ENCODE results near the gene CHRNA3. TPM values are rescaled to one million over a fixed set of nuclear protein-coding genes. Genes with fewer than 3 reads are reported as not detected.

CHRNA3 gene
- 0.96 TPM for polyA plus RNA-seq (2013, experiment 1 of 2)
- 0.81 TPM for polyA plus RNA-seq (2013, experiment 2 of 2)

DNA sequence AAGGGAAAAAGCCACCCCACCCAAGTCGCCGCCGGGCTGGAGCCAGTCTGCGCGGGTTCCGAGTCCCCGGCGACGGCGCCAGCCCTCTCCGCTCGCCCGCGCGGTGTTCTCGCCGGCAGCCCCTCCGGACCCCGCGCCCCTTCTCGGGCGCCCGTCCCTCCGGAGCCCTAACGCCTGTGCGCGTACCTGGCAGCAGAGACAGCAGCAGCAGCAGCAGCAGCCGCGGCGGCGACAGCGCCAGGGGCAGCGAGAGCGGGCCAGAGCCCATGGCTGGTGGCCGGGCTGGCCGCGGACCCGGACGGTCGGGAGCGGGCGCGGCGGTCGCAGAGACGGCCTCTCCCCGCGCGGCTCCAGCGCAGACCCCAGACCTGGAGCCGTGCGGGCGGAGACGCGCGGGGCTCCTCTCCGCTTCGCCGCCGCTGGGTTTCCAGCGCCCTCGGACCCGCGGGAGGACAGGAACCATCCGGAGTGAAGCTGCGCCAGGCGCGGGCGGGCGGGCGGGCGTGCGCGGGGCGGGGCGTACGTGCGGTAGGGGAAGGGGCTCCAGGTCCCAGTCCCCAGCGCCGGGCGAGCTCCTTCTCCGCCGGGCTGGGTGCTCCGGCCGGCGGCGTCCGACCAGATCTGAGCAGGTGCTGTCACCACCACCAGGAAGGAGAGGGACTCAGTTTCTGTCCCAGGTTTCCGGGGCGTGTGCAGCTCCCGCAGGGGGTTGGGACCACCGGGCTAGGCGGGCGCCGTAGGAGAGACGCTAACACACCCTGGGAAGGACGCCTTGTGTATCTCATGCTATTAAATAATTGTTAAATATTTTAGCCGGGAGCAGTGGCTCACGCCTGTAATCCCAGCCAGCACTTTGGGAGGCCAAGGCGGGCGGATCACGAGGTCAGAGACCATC is at the start of gene CHRNA3:
CHRNA3 (minus strand) TSS at position 470 of the 895 bp plus-strand sequence; CDS start at position 268, 202 bp downstream.
- no peaks in the 10 kb centered on the region for H3K4me1 ChIP-seq (ENCODE audit: control insufficient read depth, insufficient read depth, low read length, poor library complexity, severe bottlenecking)
- H3K27ac ChIP-seq (ENCODE audit: low read depth, low read length, severe bottlenecking) = no peak within 1 kb of the TSS
- peak within 1 kb of the TSS; percentile 48 for H3K4me3 ChIP-seq (ENCODE audit: extremely low read depth, insufficient read depth, low read length, poor library complexity, severe bottlenecking)
- no peaks in the 10 kb centered on the region for H3K9me3 ChIP-seq (ENCODE audit: control insufficient read depth, low read length)
- no peaks in the 10 kb centered on the region for H3K36me3 ChIP-seq (ENCODE audit: control insufficient read depth, insufficient read depth, low read length)
- 3 to 6% methylated on average over 41 to 59 of the region's 102 CpGs for WGBS, 2 experiments (ENCODE audit: insufficient coverage in 2 of 2)

- Histone ChIP-seq H3K36me3 (ENCODE audit: control insufficient read depth, insufficient read depth, low read length) (no peaks in the 10 kb centered on the region), H3K27ac (ENCODE audit: low read depth, low read length, severe bottlenecking) (no peak overlapping the region), H3K9me3 (ENCODE audit: control insufficient read depth, low read length) (no peaks in the 10 kb centered on the region), H3K4me3 (ENCODE audit: extremely low read depth, insufficient read depth, low read length, poor library complexity, severe bottlenecking) (no peak overlapping the region), H3K4me1 (ENCODE audit: control insufficient read depth, insufficient read depth, low read length, poor library complexity, severe bottlenecking) (no peaks in the 10 kb centered on the region)
- 67% methylated on average over 1 of the region's 2 CpGs; no CpG with 5 or more reads in 1 of the 2 experiments for WGBS, 2 experiments (ENCODE audit: insufficient coverage in 2 of 2)
Observed at GRCh38 chr15:78668987-78669386, 48.2 kb upstream of the CHRNA3 start.

GRCh38 chr15:78667578-78668236 is 46.9 kb upstream of the CHRNA3 start:
- whole genome bisulfite sequencing, 2 experiments (ENCODE audit: insufficient coverage in 2 of 2) = 86 to 93% methylated on average over 6 to 8 of the region's 8 CpGs
- Histone ChIP-seq H3K27ac (ENCODE audit: low read depth, low read length, severe bottlenecking) (no peak overlapping the region), H3K4me1 (ENCODE audit: control insufficient read depth, insufficient read depth, low read length, poor library complexity, severe bottlenecking) (no peaks in the 10 kb centered on the region), H3K9me3 (ENCODE audit: control insufficient read depth, low read length) (no peaks in the 10 kb centered on the region), H3K4me3 (ENCODE audit: extremely low read depth, insufficient read depth, low read length, poor library complexity, severe bottlenecking) (no peak overlapping the region), H3K36me3 (ENCODE audit: control insufficient read depth, insufficient read depth, low read length) (no peaks in the 10 kb centered on the region)

- H3K27ac ChIP-seq (ENCODE audit: low read depth, low read length, severe bottlenecking) = no peak overlapping the region
- H3K4me3 ChIP-seq (ENCODE audit: extremely low read depth, insufficient read depth, low read length, poor library complexity, severe bottlenecking) = no peak overlapping the region
- H3K4me1 ChIP-seq (ENCODE audit: control insufficient read depth, insufficient read depth, low read length, poor library complexity, severe bottlenecking) = no peaks in the 10 kb centered on the region
- no peaks in the 10 kb centered on the region for H3K36me3 ChIP-seq (ENCODE audit: control insufficient read depth, insufficient read depth, low read length)
- H3K9me3 ChIP-seq (ENCODE audit: control insufficient read depth, low read length) = no peaks in the 10 kb centered on the region
- WGBS, 2 experiments (ENCODE audit: insufficient coverage in 2 of 2) = 80 to 100% methylated on average over 1 to 2 of the region's 6 CpGs
Observed at GRCh38 chr15:78666010-78666409, 45.2 kb upstream of the CHRNA3 start.

- no peaks in the 10 kb centered on the region for H3K4me1 ChIP-seq (ENCODE audit: control insufficient read depth, insufficient read depth, low read length, poor library complexity, severe bottlenecking)
- no peak overlapping the region for H3K4me3 ChIP-seq (ENCODE audit: extremely low read depth, insufficient read depth, low read length, poor library complexity, severe bottlenecking)
- no peaks in the 10 kb centered on the region for H3K9me3 ChIP-seq (ENCODE audit: control insufficient read depth, low read length)
- H3K36me3 ChIP-seq (ENCODE audit: control insufficient read depth, insufficient read depth, low read length) = no peaks in the 10 kb centered on the region
- no peak overlapping the region for H3K27ac ChIP-seq (ENCODE audit: low read depth, low read length, severe bottlenecking)
- WGBS, 2 experiments (ENCODE audit: insufficient coverage in 2 of 2) = no CpG with 5 or more reads among the region's 1 CpG
Observed at GRCh38 chr15:78663703-78664102, 42.9 kb upstream of the CHRNA3 start.

DNA sequence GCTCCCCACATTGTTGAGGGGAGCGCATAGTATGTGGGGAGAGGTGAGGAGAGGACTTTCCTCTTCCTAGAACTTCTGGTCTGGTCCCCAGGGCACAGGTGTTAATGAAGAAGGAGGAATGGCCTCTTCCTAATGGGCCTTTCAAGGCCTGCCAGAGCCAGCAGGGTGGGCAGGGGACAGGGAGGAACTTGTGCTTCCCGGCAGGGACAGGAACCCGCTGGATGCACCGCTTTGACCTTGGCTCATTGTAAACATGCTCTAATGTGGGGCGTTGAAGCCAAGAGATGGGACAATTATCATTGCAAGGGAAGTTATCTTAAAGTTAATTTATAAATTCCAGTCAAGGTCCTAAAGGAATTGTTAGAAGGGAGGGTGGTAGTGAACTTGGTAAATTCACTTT is 41.2 kb upstream of the CHRNA3 start:
- Histone ChIP-seq H3K4me1 (ENCODE audit: control insufficient read depth, insufficient read depth, low read length, poor library complexity, severe bottlenecking) (no peaks in the 10 kb centered on the region), H3K27ac (ENCODE audit: low read depth, low read length, severe bottlenecking) (no peak overlapping the region), H3K9me3 (ENCODE audit: control insufficient read depth, low read length) (no peaks in the 10 kb centered on the region), H3K4me3 (ENCODE audit: extremely low read depth, insufficient read depth, low read length, poor library complexity, severe bottlenecking) (no peak overlapping the region), H3K36me3 (ENCODE audit: control insufficient read depth, insufficient read depth, low read length) (no peaks in the 10 kb centered on the region)
- WGBS, 2 experiments (ENCODE audit: insufficient coverage in 2 of 2) = 82% methylated on average over 5 of the region's 5 CpGs

DNA sequence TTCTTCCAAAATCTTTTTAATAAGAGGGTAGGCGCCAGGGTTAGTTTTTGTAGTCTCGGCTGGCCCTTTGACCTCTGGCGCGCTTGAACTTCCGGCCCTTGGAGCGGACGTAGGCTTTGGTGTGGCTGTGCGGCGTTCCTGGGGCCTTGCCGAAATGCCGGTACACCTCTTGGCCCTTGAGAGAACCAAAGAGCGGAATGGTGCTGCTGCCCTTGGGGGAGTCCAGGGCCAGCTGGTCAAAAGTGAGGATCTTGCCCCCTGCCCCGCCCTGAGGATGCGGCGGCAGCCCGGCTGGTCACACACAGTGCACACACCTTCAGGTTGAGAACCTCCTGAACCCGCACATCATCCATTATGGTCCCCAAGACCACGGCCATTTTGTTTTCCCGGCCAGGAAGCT is 40.2 kb upstream of the CHRNA3 start:
- 97% methylated on average over 19 of the region's 19 CpGs for WGBS, 2 experiments (ENCODE audit: insufficient coverage in 2 of 2)
- Histone ChIP-seq H3K9me3 (ENCODE audit: control insufficient read depth, low read length) (no peaks in the 10 kb centered on the region), H3K27ac (ENCODE audit: low read depth, low read length, severe bottlenecking) (no peak overlapping the region), H3K4me1 (ENCODE audit: control insufficient read depth, insufficient read depth, low read length, poor library complexity, severe bottlenecking) (no peaks in the 10 kb centered on the region), H3K4me3 (ENCODE audit: extremely low read depth, insufficient read depth, low read length, poor library complexity, severe bottlenecking) (no peak overlapping the region), H3K36me3 (ENCODE audit: control insufficient read depth, insufficient read depth, low read length) (no peaks in the 10 kb centered on the region)

DNA sequence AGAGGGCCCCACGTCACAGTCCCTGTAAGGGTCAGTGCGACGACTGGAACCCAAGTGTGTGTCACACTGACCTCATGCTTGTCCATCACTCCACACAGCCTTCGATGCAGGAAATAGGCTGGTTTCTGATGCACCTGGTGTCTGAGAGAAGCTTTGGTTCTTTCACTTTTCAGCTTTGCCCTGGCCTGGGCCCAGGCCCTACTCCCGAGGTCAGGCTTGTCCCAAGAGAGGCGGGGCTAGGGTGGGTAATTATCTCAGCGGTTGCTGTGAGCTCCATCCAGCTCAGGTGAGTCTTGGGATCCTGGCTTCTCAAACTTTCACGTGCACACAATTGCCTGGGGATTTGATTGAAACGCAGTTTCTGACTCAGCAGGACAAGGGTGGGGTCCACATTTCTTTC is 39.8 kb upstream of the CHRNA3 start:
- no peak overlapping the region for H3K27ac ChIP-seq (ENCODE audit: low read depth, low read length, severe bottlenecking)

GRCh38 chr15:78658823-78659222 is 38.0 kb upstream of the CHRNA3 start:
- no peak overlapping the region for H3K4me3 ChIP-seq (ENCODE audit: extremely low read depth, insufficient read depth, low read length, poor library complexity, severe bottlenecking)
- no peaks in the 10 kb centered on the region for H3K36me3 ChIP-seq (ENCODE audit: control insufficient read depth, insufficient read depth, low read length)
- H3K4me1 ChIP-seq (ENCODE audit: control insufficient read depth, insufficient read depth, low read length, poor library complexity, severe bottlenecking) = no peaks in the 10 kb centered on the region
- no peak overlapping the region for H3K27ac ChIP-seq (ENCODE audit: low read depth, low read length, severe bottlenecking)
- H3K9me3 ChIP-seq (ENCODE audit: control insufficient read depth, low read length) = no peaks in the 10 kb centered on the region

More for the DNA sequence above, 39.8 kb upstream of the CHRNA3 start:
- no peak overlapping the region for H3K4me3 ChIP-seq (ENCODE audit: extremely low read depth, insufficient read depth, low read length, poor library complexity, severe bottlenecking)
- no peaks in the 10 kb centered on the region for H3K9me3 ChIP-seq (ENCODE audit: control insufficient read depth, low read length)
- no peaks in the 10 kb centered on the region for H3K4me1 ChIP-seq (ENCODE audit: control insufficient read depth, insufficient read depth, low read length, poor library complexity, severe bottlenecking)
- no peaks in the 10 kb centered on the region for H3K36me3 ChIP-seq (ENCODE audit: control insufficient read depth, insufficient read depth, low read length)
- 73 to 79% methylated on average over 7 to 9 of the region's 9 CpGs for WGBS, 2 experiments (ENCODE audit: insufficient coverage in 2 of 2)

DNA sequence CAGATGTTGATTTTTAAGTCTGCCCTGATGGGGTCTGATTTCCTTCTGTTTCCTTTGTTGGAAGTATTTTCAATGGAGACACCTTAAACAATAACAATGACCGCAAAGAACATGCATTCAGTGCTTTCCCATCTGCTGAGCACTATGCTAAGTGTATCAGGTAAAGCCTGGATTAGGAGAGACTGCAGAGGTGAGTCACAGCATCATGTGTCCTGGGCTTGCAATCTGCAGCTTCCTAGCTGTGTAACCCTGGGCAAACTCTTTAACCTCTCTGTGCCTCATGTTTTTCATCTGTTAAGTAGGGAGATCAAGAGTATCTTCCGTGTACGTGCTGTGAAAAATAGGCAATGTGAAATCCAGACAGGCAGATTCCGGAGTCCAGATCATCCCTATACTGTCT is 33.5 kb upstream of the CHRNA3 start:
- WGBS, 2 experiments (ENCODE audit: insufficient coverage in 2 of 2) = 80 to 94% methylated on average over 2 to 3 of the region's 4 CpGs
- Histone ChIP-seq H3K4me1 (ENCODE audit: control insufficient read depth, insufficient read depth, low read length, poor library complexity, severe bottlenecking) (no peaks in the 10 kb centered on the region), H3K27ac (ENCODE audit: low read depth, low read length, severe bottlenecking) (no peak overlapping the region), H3K4me3 (ENCODE audit: extremely low read depth, insufficient read depth, low read length, poor library complexity, severe bottlenecking) (no peak overlapping the region), H3K9me3 (ENCODE audit: control insufficient read depth, low read length) (no peaks in the 10 kb centered on the region), H3K36me3 (ENCODE audit: control insufficient read depth, insufficient read depth, low read length) (no peaks in the 10 kb centered on the region)

All from mesodermal cell (in vitro differentiated cells).